Esophagus squamous epithelium (tissue), 5 donors: ENCODE results near the gene CACNB2. TPM values are rescaled to one million over a fixed set of nuclear protein-coding genes. Genes with fewer than 3 reads are reported as not detected.

ENCODE experiments used
- DNase-seq: peaks from one replicate; lab custom pipeline; 2025; lab: John Stamatoyannopoulos, UW
- H3K27ac ChIP-seq, 4 donors: fragments of 200-600 bp; sonication (generic); one replicate each; pipeline ENCODE4 v1.5.1; 2016 to 2019; ENCODE audit warnings: mild to moderate bottlenecking in 1 of 4
- H3K27me3 ChIP-seq, 4 donors: fragments of 200-600 bp; sonication (generic); 1 replicate in 3 of 4; 2 replicates in 1 of 4; pipeline versions ENCODE4 v1.5.1 to v1.6.0; 2017 to 2021; ENCODE audit warnings: antibody characterized with exemption in 1 of 4
- H3K36me3 ChIP-seq, 3 donors: fragments of 200-600 bp; sonication (generic); one replicate each; pipeline ENCODE4 v1.5.1; 2016 to 2019
- H3K4me1 ChIP-seq, 3 donors: fragments of 200-600 bp; sonication (generic); one replicate each; pipeline ENCODE4 v1.5.1; 2017 to 2019
- H3K4me3 ChIP-seq, 4 donors: fragments of 200-600 bp; sonication (generic); 1 replicate in 3 of 4; 2 replicates in 1 of 4; pipeline ENCODE4 v1.5.1; 2016 to 2019; ENCODE audit warnings: mild to moderate bottlenecking in 2 of 4, moderate library complexity in 1 of 4
- H3K9me3 ChIP-seq, 3 donors: fragments of 200-600 bp; sonication (generic); one replicate each; pipeline ENCODE4 v1.5.1; 2016 to 2019
- CTCF ChIP-seq, 6 experiments: fragments of 450-650 bp in 4 of 6; fragments of 200-600 bp in 2 of 6; sonication (generic) in 2 of 6; IDR thresholded peaks; one replicate each; pipeline ENCODE4 v1.5.1; 2016 to 2019; ENCODE audit warnings: antibody characterized with exemption in 6 of 6, mild to moderate bottlenecking in 4 of 6, moderate library complexity in 4 of 6
- POLR2A ChIP-seq, 4 donors: fragments of 450-650 bp; IDR thresholded peaks; one replicate each; pipeline ENCODE4 v1.6.1; 2017; ENCODE audit warnings: antibody characterized with exemption in 4 of 4, mild to moderate bottlenecking in 4 of 4, moderate library complexity in 3 of 4
- WGBS, 2 donors: methylation state at CpG; one replicate each; pipeline ENCODE4 v1.1.5; 2018; 5-methylcytosine and 5-hydroxymethylcytosine counted together
- intact Hi-C: fragments of 100-400 bp; cut with DNase I; formaldehyde crosslinking; loops from one replicate; pipeline ENCODE4 v1.15.0; 2022
- total RNA-seq, 4 donors: library from RNA; depleted of rRNA; stranded (reverse); fragments of >200 nt; gene quantifications; one replicate each; pipeline ENCODE4 v1.1.0, GENCODE V29; 2016
- donor health status: DM: yes; HTN: yes; CAD: no.

The CACNB2 gene
- total RNA-seq, 4 donors from 2014 or later: 0.91 to 37.0 (median 5.7) TPM

DNA sequence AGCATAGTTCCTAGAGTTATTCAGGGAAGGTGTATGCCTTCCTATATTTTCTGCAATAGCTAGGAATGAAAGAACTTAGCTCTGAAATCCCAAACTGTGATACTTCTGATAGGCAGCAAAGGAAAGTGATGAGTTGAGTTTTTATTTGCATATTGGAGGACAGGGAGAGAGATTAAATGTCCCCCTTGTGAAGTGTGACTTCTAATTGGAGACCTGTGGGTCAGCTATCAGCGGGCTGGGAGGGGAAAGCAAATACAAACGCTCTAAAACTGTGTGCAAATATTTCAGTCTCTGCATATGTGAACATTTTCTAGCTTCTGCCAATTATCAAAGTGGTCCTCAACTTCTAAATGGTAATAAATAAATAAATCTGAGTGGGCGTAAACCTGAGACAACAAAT lies 203.3 kb downstream of the CACNB2 start:
- Histone ChIP-seq H3K4me3 (no peak overlapping the region), H3K36me3 (no peaks in the 10 kb centered on the region), H3K27ac (no peak overlapping the region), H3K4me1 (no peaks in the 10 kb centered on the region), H3K27me3 (no peaks in the 10 kb centered on the region), H3K9me3 (no peaks in the 10 kb centered on the region)
- WGBS, 2 donors: 54 to 73% methylated on average over 3 of the region's 3 CpGs
- TF ChIP-seq CTCF (IDR thresholded peaks at IDR 0.05) (no peak), POLR2A (IDR thresholded peaks at IDR 0.05) (no peak)
- intact Hi-C loops: no loop called here
- DNase-seq: no peak

DNA sequence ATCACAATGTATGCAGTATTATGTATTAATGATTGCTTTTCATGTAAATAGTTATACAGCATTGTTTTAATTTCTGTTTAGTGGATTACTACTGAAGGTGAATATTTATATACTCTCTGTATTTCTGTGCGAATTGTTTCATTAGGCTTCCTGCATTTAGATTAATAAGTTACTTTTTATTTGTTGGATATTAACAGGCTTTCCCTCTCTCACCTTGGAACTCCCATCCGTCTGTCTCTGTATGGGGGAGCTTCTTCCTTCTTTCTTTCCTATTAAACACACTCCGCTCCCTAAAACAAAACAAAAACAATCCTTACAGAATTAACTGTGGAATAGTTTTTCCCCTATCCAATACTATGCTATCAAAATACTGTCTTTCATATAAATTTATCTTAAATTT lies 205.1 kb downstream of the CACNB2 start:
- no peaks in the 10 kb centered on the region for H3K36me3 ChIP-seq
- 79 to 88% methylated on average over 3 of the region's 3 CpGs for WGBS, 2 donors
- H3K27ac ChIP-seq: no peak overlapping the region
- no peak for DNase-seq
- no peak for TF ChIP-seq POLR2A (IDR thresholded peaks at IDR 0.05)
- TF ChIP-seq CTCF (IDR thresholded peaks at IDR 0.05): no peak
- no peak overlapping the region for H3K4me3 ChIP-seq
- intact Hi-C loops: no loop called here
- H3K4me1 ChIP-seq: no peaks in the 10 kb centered on the region
- H3K9me3 ChIP-seq: no peaks in the 10 kb centered on the region
- H3K27me3 ChIP-seq: no peaks in the 10 kb centered on the region

- no peaks in the 10 kb centered on the region for H3K4me1 ChIP-seq
- intact Hi-C loops: no loop called here
- DNase-seq: no peak
- no peaks in the 10 kb centered on the region for H3K36me3 ChIP-seq
- TF ChIP-seq CTCF (IDR thresholded peaks at IDR 0.05) (no peak), POLR2A (IDR thresholded peaks at IDR 0.05) (no peak)
- H3K27ac ChIP-seq: no peak overlapping the region
- H3K27me3 ChIP-seq: no peaks in the 10 kb centered on the region
- H3K4me3 ChIP-seq: no peak overlapping the region
- 67 to 79% methylated on average over 6 of the region's 6 CpGs for WGBS, 2 donors
- H3K9me3 ChIP-seq: no peaks in the 10 kb centered on the region
These were observed 210.1 kb downstream of the CACNB2 start for GRCh38 chr10:18350340-18350739.

GRCh38 chr10:18351421-18351820 lies 211.2 kb downstream of the CACNB2 start:
- intact Hi-C loops: no loop called here
- no peak overlapping the region for H3K27ac ChIP-seq
- H3K36me3 ChIP-seq: no peaks in the 10 kb centered on the region
- no peaks in the 10 kb centered on the region for H3K4me1 ChIP-seq
- WGBS, 2 donors: 42 to 51% methylated on average over 2 of the region's 2 CpGs
- TF ChIP-seq POLR2A (IDR thresholded peaks at IDR 0.05) (no peak), CTCF (IDR thresholded peaks at IDR 0.05) (no peak)
- no peaks in the 10 kb centered on the region for H3K27me3 ChIP-seq
- no peak for DNase-seq
- H3K4me3 ChIP-seq: no peak overlapping the region
- no peaks in the 10 kb centered on the region for H3K9me3 ChIP-seq

DNA sequence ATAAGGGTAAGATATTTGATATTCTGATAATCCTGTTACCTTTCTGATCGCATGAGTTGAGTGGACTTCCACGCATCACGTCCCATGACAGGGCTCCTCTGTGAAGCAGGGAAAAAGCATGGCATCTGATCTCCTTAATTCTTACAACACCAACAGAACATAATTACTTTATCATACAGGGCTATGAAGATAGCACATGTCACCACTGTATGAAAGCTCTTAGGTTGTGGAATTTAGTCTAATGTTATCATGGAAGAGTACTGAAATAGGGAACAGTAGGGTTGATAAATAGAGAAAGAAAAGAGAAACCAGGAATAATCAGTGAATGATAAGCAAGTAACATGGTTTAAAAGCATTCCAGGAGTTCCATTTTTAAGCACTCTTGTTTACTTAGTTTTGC lies 212.0 kb downstream of the CACNB2 start:
- H3K4me1 ChIP-seq: no peaks in the 10 kb centered on the region
- TF ChIP-seq POLR2A (IDR thresholded peaks at IDR 0.05) (no peak), CTCF (IDR thresholded peaks at IDR 0.05) (no peak)
- DNase-seq: no peak
- 78 to 93% methylated on average over 3 of the region's 3 CpGs for WGBS, 2 donors
- H3K4me3 ChIP-seq: no peak overlapping the region
- H3K36me3 ChIP-seq: no peaks in the 10 kb centered on the region
- no peak overlapping the region for H3K27ac ChIP-seq
- intact Hi-C loops: no loop called here
- no peaks in the 10 kb centered on the region for H3K27me3 ChIP-seq
- no peaks in the 10 kb centered on the region for H3K9me3 ChIP-seq
